ENCODE results near the gene SLC25A3.

DNA sequence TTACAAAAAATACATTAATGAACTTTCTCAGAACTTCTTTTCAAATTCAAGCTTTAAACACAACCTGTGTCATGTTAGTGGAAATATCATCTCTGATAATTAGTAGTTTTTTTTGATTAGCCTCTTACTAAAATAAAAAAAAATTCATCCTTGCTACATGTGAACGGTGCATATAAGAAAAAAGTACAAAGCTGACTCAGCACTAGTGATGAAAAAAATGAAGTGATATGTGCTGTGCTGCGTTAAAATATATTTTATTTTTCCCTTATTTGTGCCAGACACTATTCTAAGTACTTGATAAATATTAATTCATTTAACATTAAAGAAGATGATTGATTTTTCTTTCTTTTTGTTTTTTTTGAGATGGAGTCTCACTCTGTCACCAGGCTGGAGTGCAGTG lies 43.6 kb downstream of the SLC25A3 start:
- TF ChIP-seq CTCF (IDR thresholded peaks at IDR 0.05) (no peak), POLR2A (IDR thresholded peaks at IDR 0.05) (no peak), POLR2AphosphoS5 (IDR thresholded peaks at IDR 0.05) (no peak)
